ENCODE measurements around the gene LBHD1.
"Not testable (repeated sequence)": the region's sequence is repeated elsewhere in the genome, so short reads cannot be mapped to it uniquely, and the experiment has no call there.

Gene LBHD1

GRCh38 chr11:62693624-62694023, 21.6 kb upstream of the LBHD1 start:
- DNase-seq (ENCODE audit: low spot score): not testable (repeated sequence)

GRCh38 chr11:62689421-62690183, 17.5 kb upstream of the LBHD1 start, which contains the start of gene LRRN4CL:
LRRN4CL (minus strand) TSS chr11:62689530; CDS start chr11:62688508, 1,022 bp downstream.
- no peak for DNase-seq (ENCODE audit: low spot score)

GRCh38 chr11:62688491-62688890, 16.4 kb upstream of the LBHD1 start:
- DNase-seq (ENCODE audit: low spot score): peak; percentile 24

- no peak for DNase-seq (ENCODE audit: low spot score)
Observed at GRCh38 chr11:62687508-62688396, 15.7 kb upstream of the LBHD1 start.

GRCh38 chr11:62682518-62682917, 10.5 kb upstream of the LBHD1 start:
- no peak for DNase-seq (ENCODE audit: low spot score)

GRCh38 chr11:62680825-62681240, 8.8 kb upstream of the LBHD1 start:
- peak; percentile 71 for DNase-seq (ENCODE audit: low spot score)

GRCh38 chr11:62678770-62679696, 7.0 kb upstream of the LBHD1 start, which contains the start of gene UBXN1:
UBXN1 (minus strand) TSS chr11:62679073; CDS start chr11:62678923, 150 bp downstream.
- DNase-seq (ENCODE audit: low spot score): peak; percentile 85

- DNase-seq (ENCODE audit: low spot score): no peak
Observed at GRCh38 chr11:62678433-62678769, 6.3 kb upstream of the LBHD1 start.

- no peak for DNase-seq (ENCODE audit: low spot score)
Observed at GRCh38 chr11:62677714-62678113, 5.6 kb upstream of the LBHD1 start.

GRCh38 chr11:62677156-62677555, 5.1 kb upstream of the LBHD1 start:
- DNase-seq (ENCODE audit: low spot score): no peak

- DNase-seq (ENCODE audit: low spot score): no peak
Observed at GRCh38 chr11:62676698-62677097, 4.6 kb upstream of the LBHD1 start.

- DNase-seq (ENCODE audit: low spot score): not testable (repeated sequence)
Observed at GRCh38 chr11:62675415-62675814, 3.3 kb upstream of the LBHD1 start.

- no peak for DNase-seq (ENCODE audit: low spot score)
Observed at GRCh38 chr11:62673196-62673525, 1.1 kb upstream of the LBHD1 start.

GRCh38 chr11:62671236-62671607, 845 bp downstream of the LBHD1 start:
- DNase-seq (ENCODE audit: low spot score): no peak

GRCh38 chr11:62669420-62670161, 2.5 kb downstream of the LBHD1 start:
- no peak for DNase-seq (ENCODE audit: low spot score)

- no peak for DNase-seq (ENCODE audit: low spot score)
Observed at GRCh38 chr11:62667460-62667859, 4.6 kb downstream of the LBHD1 start.

- no peak for DNase-seq (ENCODE audit: low spot score)
Observed at GRCh38 chr11:62666259-62666926, 5.7 kb downstream of the LBHD1 start.

GRCh38 chr11:62665599-62666258, 6.3 kb downstream of the LBHD1 start:
- peak; percentile 58 for DNase-seq (ENCODE audit: low spot score)

GRCh38 chr11:62665075-62665598, 6.9 kb downstream of the LBHD1 start, which contains the start of the genes C11orf98 and CSKMT:
C11orf98 (minus strand) TSS chr11:62665210; CDS start chr11:62665169, 41 bp downstream.
CSKMT (plus strand) TSS chr11:62665312; CDS start chr11:62665880, 568 bp downstream.
- peak; percentile 95 for DNase-seq (ENCODE audit: low spot score)

Measured in kidney tubule cell (primary cell).